HG02610 (cell line): ENCODE data around the gene CCNY.
"Not testable (repeated sequence)": the region's sequence is repeated elsewhere in the genome, so short reads cannot be mapped to it uniquely, and the experiment has no call there.

Source experiments
- ATAC-seq: cut with Tn5 transposase; IDR thresholded peaks from one replicate; pipeline ENCODE4 v1.9.1; 2021; ENCODE audit warnings: mild to moderate bottlenecking, moderate library complexity; ENCODE audit not compliant: unreplicated experiment

CCNY gene

GRCh38 chr10:35507519-35508109, 171.3 kb downstream of the CCNY start:
- ATAC-seq: no peak

GRCh38 chr10:35508647-35509046, 172.3 kb downstream of the CCNY start:
- no peak for ATAC-seq

- no peak for ATAC-seq
These were observed 174.6 kb downstream of the CCNY start for GRCh38 chr10:35510891-35511290.

GRCh38 chr10:35511647-35512046, 175.3 kb downstream of the CCNY start:
- no peak for ATAC-seq

DNA sequence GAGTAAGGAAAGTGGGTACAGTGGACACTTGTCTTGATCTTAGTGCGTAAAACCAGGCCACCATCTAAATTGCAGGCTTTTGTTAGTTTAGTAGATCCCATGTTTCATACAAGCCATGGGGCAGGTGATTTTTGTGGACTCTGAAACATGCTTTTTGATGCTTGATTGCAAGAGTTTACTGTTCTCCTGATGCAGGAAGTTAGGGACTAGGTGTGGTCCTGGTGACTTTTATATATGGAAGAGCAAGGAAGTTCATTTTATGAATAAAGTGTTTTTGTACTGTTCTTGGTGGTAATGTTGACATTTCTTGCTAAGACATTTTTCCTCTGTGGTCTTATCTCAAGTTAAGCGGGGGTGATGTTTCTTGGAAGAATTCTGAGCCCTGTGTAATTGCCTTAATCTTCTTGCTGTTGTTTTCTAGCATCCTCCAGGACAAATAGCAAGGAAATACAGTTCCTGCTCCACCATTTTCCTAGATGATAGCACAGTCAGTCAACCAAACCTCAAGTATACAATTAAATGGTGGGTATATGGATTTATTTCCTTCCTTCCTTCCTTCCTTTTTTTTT, 179.9 kb downstream of the CCNY start:
- no peak for ATAC-seq

DNA sequence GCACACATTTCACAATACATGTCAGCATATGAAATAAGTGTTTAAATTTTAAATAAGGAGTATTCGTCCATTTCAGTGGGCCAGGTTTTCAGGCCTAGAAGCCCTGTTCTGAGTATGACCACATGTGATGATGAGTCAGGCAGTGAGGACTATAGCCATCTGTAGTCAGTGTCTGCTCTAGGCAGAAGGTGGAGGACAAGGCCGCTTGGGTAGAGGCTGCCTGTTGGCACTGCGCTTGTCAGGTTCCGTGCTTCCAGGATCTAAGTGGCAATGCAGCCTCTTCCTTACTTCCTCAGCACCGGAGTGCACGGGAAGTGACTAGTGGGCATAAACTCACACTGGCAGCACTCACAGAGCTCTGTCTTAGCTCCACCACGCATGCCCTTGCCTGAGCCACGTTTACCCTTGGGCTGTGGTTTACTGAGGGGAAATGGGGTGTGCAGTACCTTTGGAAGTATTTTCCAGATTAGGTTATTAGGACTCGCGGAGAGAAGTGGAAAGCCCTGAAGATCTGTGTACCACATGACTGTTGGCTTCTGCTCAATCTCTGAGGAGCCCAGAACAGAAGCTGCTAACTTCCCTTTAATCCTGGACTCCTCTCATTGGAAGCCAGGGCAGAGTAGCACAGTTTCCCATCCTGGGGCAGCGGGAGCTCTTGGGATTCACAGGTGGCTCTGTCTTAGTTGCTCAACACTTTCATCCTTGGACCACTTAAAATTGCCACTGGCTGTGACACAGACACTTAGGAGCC, 181.3 kb downstream of the CCNY start:
- no peak for ATAC-seq

GRCh38 chr10:35518187-35518586, 181.9 kb downstream of the CCNY start:
- not testable (repeated sequence) for ATAC-seq

DNA sequence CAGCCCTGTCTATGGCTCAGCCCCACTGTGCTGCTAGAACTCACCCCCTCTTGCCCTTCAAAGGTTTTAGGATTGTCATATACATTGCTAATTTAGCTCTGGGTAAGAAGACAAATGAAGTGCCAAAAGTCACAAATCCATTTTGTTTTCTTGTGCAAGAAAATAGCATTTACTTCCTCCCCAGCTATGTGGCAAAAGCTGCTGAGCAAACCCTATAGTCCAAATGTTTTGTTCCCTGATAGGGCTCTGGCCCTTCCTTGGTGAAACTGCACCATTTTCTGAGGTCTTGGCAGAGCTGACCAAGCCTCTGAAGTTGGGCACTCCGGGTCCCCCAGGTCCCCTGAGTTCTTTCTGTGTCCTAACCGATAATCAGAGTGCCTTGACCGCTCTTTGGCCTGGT, 184.7 kb downstream of the CCNY start:
- ATAC-seq: no peak

DNA sequence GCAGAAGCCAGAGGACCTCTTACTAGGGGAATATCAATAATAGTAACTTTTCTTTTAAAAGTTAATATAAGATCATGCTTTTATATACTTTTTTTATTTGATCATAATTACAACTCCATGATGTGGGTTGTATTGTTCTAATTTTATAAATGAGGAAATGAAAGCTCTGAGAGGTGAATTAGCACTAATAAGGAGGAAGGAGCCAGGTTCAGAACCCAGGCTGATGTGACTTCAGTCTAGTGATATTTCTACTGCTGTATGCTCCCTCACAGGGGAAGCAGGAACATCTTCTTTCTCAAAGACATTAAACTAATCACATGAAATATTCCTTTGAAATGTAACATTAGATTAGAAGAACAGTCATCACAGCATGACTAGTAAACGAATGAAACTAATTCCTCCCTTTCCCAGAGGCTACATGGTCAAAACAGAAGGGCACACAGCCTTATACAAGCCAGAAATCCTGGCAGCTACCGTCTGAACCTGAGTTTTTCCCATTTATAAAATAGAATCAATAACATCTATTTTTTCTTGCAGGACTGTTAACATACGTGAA, 187.4 kb downstream of the CCNY start:
- ATAC-seq: no peak

GRCh38 chr10:35526746-35527145, 190.4 kb downstream of the CCNY start:
- no peak for ATAC-seq

DNA sequence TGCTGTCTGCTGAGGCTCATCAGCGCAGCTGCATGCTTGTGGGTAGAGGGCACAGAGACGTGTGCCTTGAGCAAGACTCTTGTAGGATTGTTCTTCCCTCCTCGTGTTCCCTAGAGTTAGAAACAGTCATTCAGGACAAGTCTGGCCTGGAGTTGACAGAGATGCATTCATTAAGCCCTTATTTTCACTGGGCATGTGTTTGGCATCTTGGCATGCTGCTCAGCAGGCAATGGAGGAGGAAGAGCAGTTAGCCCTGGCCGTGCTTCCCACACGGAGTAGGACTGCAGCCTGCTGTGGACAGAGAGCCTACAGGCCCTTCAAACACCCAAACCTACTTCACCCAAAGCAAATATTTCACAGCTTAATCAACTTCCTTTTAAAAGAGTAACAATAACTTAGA, 195.8 kb downstream of the CCNY start:
- no peak for ATAC-seq

GRCh38 chr10:35533565-35533964, 197.3 kb downstream of the CCNY start:
- no peak for ATAC-seq

GRCh38 chr10:35535136-35535535, 198.8 kb downstream of the CCNY start:
- ATAC-seq: no peak

DNA sequence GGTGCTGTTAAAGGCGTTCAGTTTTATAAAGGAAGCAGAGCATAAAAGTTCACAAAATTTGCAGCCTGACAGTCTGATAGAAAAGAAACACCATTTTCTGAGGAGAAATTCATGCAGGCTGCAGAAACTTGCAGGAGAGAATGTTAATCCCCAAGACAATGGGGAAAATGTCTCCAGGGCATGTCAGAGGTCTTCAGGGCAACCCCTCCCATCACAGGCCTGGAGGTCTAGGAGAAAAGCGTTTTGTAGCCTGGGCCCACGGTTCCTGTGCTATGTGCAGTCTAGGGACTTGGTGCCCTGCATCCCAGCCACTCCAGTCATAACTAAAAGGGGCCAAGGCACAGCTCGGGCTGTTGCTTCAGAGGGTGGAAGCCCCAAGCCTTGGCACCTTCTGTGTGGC, 200.5 kb downstream of the CCNY start:
- no peak for ATAC-seq

- ATAC-seq: not testable (repeated sequence)
These were observed 201.6 kb downstream of the CCNY start for GRCh38 chr10:35537925-35538324.

DNA sequence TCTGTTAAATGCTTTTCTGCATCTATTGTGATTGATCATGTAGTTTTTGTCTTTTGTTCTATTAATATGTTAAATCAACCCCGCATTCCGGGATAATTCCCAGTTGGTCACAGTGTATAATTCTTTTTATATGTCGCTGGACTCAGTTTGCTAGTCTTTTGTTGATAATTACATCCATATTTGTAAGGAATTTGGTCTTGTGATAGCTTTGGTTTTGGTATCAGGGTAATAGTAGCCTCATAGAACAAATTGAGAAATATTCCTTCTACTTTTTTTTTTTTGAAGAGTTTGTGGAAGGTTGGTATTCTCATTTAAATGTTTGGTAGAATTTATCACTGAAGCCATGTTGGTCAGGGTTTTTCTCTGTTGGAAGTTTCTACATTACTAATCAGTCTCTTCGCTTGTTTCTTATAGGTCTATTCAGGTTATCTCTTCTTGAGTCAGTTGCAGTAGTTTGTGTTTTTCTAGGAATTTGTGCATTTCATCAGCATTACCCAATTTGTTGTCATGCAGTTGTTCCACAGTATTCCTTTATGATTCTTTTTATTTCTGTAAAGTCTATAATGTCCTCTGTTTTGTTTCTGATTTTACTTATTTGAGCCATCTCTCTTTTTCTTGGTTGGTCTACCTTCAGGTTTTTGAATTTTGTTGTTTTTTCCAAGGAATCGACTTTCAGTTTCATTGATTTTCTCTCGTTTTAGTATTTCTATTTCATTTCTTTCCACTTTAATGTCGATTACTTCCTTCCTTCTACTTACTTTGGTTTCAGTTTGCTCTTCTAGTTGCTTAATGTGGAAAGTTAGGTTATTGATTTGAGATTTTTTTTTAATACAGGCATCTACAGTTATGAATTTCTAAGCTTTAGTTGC, 204.2 kb downstream of the CCNY start:
- no peak for ATAC-seq

DNA sequence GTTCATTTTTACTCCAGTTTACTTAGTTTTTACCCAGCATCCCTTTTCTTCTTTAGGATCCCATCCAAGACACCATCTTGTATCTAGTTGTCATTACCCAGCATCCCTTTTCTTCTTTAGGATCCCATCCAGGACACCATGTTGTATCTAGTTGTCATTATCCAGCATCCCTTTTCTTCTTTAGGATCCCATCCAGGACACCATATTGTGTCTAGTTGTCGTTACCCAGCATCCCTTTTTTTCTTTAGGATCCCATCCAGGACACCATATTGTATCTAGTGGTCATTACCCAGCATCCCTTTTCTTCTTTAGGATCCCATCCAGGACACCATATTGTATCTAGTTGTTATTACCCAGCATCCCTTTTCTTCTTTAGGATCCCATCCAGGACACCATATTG, 205.4 kb downstream of the CCNY start:
- no peak for ATAC-seq

GRCh38 chr10:35542303-35542702, 206.0 kb downstream of the CCNY start:
- no peak for ATAC-seq

DNA sequence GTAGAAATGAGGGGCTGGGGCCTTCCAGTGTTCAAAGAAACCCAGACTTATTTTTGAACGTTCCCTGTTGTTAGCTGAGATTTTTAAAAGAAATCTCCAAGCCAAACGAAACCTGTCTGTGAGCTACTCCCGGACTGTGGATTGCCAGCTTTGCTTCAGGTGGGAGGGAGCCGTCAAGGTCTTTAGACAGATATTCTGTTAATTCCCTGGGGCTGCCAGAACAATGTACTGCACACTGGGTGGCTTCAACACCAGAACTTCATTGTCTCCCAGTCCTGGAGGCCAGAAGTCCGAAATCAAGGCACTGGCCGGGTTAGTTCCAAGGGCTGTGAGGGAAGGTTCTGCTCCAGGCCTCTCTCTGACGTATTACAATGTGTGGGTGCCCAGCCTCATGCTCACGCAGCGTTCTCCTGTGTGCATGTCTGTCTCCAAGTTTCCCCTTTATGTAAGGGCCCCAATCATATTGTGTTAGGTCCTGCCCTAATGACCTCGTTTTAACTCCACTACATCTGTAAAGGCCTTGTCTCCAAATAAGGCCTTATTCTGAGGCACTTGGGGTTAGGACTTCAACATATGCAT, 208.9 kb downstream of the CCNY start:
- no peak for ATAC-seq

DNA sequence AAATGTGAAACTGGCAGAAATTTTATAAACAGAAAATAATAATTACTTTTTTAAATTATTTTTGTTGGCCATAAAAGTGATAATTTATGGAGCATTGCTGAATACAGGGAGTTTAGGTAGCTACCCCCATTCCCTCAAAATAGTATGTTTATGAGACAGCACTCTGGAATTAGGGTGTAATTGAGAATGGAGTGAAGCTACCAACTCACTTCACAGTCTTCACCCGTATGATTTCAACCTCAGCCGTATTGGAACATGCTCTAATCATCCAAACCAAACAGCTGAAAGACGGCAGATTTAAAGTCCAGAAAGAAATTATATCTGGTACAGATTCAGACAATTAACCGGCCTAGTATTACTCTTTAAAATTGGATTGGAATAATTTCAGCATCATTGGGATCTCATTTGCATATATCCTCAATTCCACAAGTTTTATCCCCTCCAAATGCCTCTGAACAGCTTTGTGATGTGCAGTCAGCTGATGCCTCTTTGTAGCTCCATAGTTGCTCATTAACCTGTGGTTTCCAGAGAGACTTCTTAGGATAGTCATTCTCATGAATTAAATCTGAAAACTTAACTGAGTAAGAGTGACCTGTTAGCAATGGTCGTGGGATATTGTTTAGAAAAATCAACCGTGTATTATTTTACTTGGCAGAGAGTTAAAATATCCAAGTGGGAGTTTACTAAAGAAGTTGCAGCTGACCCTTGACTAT, 209.7 kb downstream of the CCNY start:
- ATAC-seq: no peak
